HG02623 (cell line): ENCODE measurements around the gene F5.
A peak's percentile ranks its signal among the peaks of the same experiment; 100 is the strongest.
"Not testable (repeated sequence)": the region's sequence is repeated elsewhere in the genome, so short reads cannot be mapped to it uniquely, and the experiment has no call there.

Experiments used
- ATAC-seq: cut with Tn5 transposase; IDR thresholded peaks from one replicate; pipeline ENCODE4 v1.9.1; 2021; ENCODE audit warnings: moderate library complexity; ENCODE audit not compliant: unreplicated experiment

The F5 gene

GRCh38 chr1:169511316-169512005 lies 74.8 kb downstream of the F5 start:
- ATAC-seq: no peak

GRCh38 chr1:169510060-169510459 lies 76.2 kb downstream of the F5 start:
- ATAC-seq: no peak

GRCh38 chr1:169509354-169509753 lies 76.9 kb downstream of the F5 start:
- no peak for ATAC-seq

- ATAC-seq: no peak
Observed at GRCh38 chr1:169508432-169509338, 77.6 kb downstream of the F5 start.

GRCh38 chr1:169507413-169507812 lies 78.9 kb downstream of the F5 start:
- no peak for ATAC-seq

- not testable (repeated sequence) for ATAC-seq
Observed at GRCh38 chr1:169503601-169504000, 82.7 kb downstream of the F5 start.

- no peak for ATAC-seq
Observed at GRCh38 chr1:169499807-169500206, 86.5 kb downstream of the F5 start.

- ATAC-seq: no peak
Observed at GRCh38 chr1:169497317-169497716, 89.0 kb downstream of the F5 start.

- no peak for ATAC-seq
Observed at GRCh38 chr1:169495916-169496315, 90.4 kb downstream of the F5 start.

- ATAC-seq: no peak
Observed at GRCh38 chr1:169495046-169495775, 91.1 kb downstream of the F5 start.

- ATAC-seq: no peak
Observed at GRCh38 chr1:169494343-169494742, 91.9 kb downstream of the F5 start.

GRCh38 chr1:169493251-169493650 lies 93.0 kb downstream of the F5 start:
- ATAC-seq: no peak

- peak; percentile 65 for ATAC-seq
Observed at GRCh38 chr1:169491845-169492281, 94.4 kb downstream of the F5 start.

GRCh38 chr1:169488157-169488556 lies 98.1 kb downstream of the F5 start:
- ATAC-seq: no peak

- ATAC-seq: no peak
Observed at GRCh38 chr1:169487561-169487960, 98.7 kb downstream of the F5 start.

- no peak for ATAC-seq
Observed at GRCh38 chr1:169487133-169487532, 99.1 kb downstream of the F5 start.

- ATAC-seq: no peak
Observed at GRCh38 chr1:169486281-169487051, 99.8 kb downstream of the F5 start.

GRCh38 chr1:169485431-169486280 lies 100.6 kb downstream of the F5 start, which contains the start of gene SLC19A2:
Gene SLC19A2, minus strand, starts transcription at chr1:169485944. Its CDS starts 178 bp downstream, at chr1:169485766.
- ATAC-seq: peak; percentile 96

GRCh38 chr1:169484683-169485430 lies 101.4 kb downstream of the F5 start:
- ATAC-seq: peak; percentile 18
